Measurements from ENCODE around the gene TNFRSF1B. TPM values are rescaled to one million over a fixed set of nuclear protein-coding genes. Genes with fewer than 3 reads are reported as not detected.

The TNFRSF1B gene
- polyA plus RNA-seq, 1 donor from 2014 or later = not detected

- no peaks in the 10 kb centered on the region for H3F3A ChIP-seq (ENCODE audit: insufficient read depth, low read length, poor library complexity, severe bottlenecking)
- no peaks in the 10 kb centered on the region for H3K36me3 ChIP-seq (ENCODE audit: insufficient read depth, low read length)
- H3K27ac ChIP-seq (ENCODE audit: low read length) = no peak overlapping the region
- no peaks in the 10 kb centered on the region for H3K9me2 ChIP-seq (ENCODE audit: insufficient read depth, low read length)
- no peak overlapping the region for H3K4me3 ChIP-seq (ENCODE audit: low read length)
- no peaks in the 10 kb centered on the region for H3K9me3 ChIP-seq (ENCODE audit: low read length)
- no peaks in the 10 kb centered on the region for H3K79me2 ChIP-seq (replicated peaks; ENCODE audit: insufficient read depth, low read length)
- H3K9ac ChIP-seq (ENCODE audit: low read length) = no peak overlapping the region
- H3K4me2 ChIP-seq (ENCODE audit: low read length) = no peak overlapping the region
- no peaks in the 10 kb centered on the region for H3K27me3 ChIP-seq (ENCODE audit: insufficient read depth, low read depth, low read length)
- H4K20me1 ChIP-seq (ENCODE audit: insufficient read depth) = no peaks in the 10 kb centered on the region
- TF ChIP-seq MXI1 (conservative IDR thresholded peaks at IDR 0.05; ENCODE audit: poor library complexity, severe bottlenecking) (no peak), POLR2AphosphoS5 (IDR thresholded peaks at IDR 0.05) (no peak), RAD21 (conservative IDR thresholded peaks at IDR 0.05) (no peak), EP300 (conservative IDR thresholded peaks at IDR 0.05; ENCODE audit: poor library complexity, severe bottlenecking) (no peak), EZH2 (IDR thresholded peaks at IDR 0.05; ENCODE audit: borderline replicate concordance, insufficient read depth, low read length, poor library complexity, severe bottlenecking) (no peak), CTCF (IDR thresholded peaks at IDR 0.05; ENCODE audit: poor library complexity, severe bottlenecking) (no peak), REST (IDR thresholded peaks at IDR 0.05; ENCODE audit: borderline replicate concordance) (no peak), TAF1 (IDR thresholded peaks at IDR 0.05; ENCODE audit: low read depth) (no peak), SMC3 (conservative IDR thresholded peaks at IDR 0.05; ENCODE audit: poor library complexity) (no peak)
- H2AFZ ChIP-seq (ENCODE audit: low read depth, low read length) = no peak overlapping the region
Measured at GRCh38 chr1:12196641-12197482, 30.1 kb downstream of the TNFRSF1B start.

- Histone ChIP-seq H3K79me2 (replicated peaks; ENCODE audit: insufficient read depth, low read length) (no peaks in the 10 kb centered on the region), H3K9me3 (ENCODE audit: low read length) (no peaks in the 10 kb centered on the region), H3F3A (ENCODE audit: insufficient read depth, low read length, poor library complexity, severe bottlenecking) (no peaks in the 10 kb centered on the region), H2AFZ (ENCODE audit: low read depth, low read length) (no peak overlapping the region), H3K9me2 (ENCODE audit: insufficient read depth, low read length) (no peaks in the 10 kb centered on the region), H3K27me3 (ENCODE audit: insufficient read depth, low read depth, low read length) (no peaks in the 10 kb centered on the region), H3K4me3 (ENCODE audit: low read length) (no peak overlapping the region), H3K9ac (ENCODE audit: low read length) (no peak overlapping the region), H3K4me2 (ENCODE audit: low read length) (no peak overlapping the region), H3K36me3 (ENCODE audit: insufficient read depth, low read length) (no peaks in the 10 kb centered on the region), H3K27ac (ENCODE audit: low read length) (no peak overlapping the region), H4K20me1 (ENCODE audit: insufficient read depth) (no peaks in the 10 kb centered on the region)
- no peak for TF ChIP-seq EP300 (conservative IDR thresholded peaks at IDR 0.05; ENCODE audit: poor library complexity, severe bottlenecking)
- TF ChIP-seq SMC3 (conservative IDR thresholded peaks at IDR 0.05; ENCODE audit: poor library complexity) = no peak
- no peak for TF ChIP-seq TAF1 (IDR thresholded peaks at IDR 0.05; ENCODE audit: low read depth)
- TF ChIP-seq EZH2 (IDR thresholded peaks at IDR 0.05; ENCODE audit: borderline replicate concordance, insufficient read depth, low read length, poor library complexity, severe bottlenecking) = no peak
- TF ChIP-seq POLR2AphosphoS5 (IDR thresholded peaks at IDR 0.05) = no peak
- no peak for TF ChIP-seq REST (IDR thresholded peaks at IDR 0.05; ENCODE audit: borderline replicate concordance)
- TF ChIP-seq RAD21 (conservative IDR thresholded peaks at IDR 0.05) = no peak
- no peak for TF ChIP-seq MXI1 (conservative IDR thresholded peaks at IDR 0.05; ENCODE audit: poor library complexity, severe bottlenecking)
- no peak for TF ChIP-seq CTCF (IDR thresholded peaks at IDR 0.05; ENCODE audit: poor library complexity, severe bottlenecking)
Measured at GRCh38 chr1:12197483-12197880, 30.7 kb downstream of the TNFRSF1B start.

All from neural cell (in vitro differentiated cells).